OCI-M2 (cell line): Measurements from ENCODE around the gene COPG2.
"Not testable (repeated sequence)": the region's sequence is repeated elsewhere in the genome, so short reads cannot be mapped to it uniquely, and the experiment has no call there.

Experiments
- DNase-seq: peaks from one replicate; lab custom pipeline; 2025; ENCODE audit not compliant: unreplicated experiment; lab: John Stamatoyannopoulos, UW

COPG2 gene

DNA sequence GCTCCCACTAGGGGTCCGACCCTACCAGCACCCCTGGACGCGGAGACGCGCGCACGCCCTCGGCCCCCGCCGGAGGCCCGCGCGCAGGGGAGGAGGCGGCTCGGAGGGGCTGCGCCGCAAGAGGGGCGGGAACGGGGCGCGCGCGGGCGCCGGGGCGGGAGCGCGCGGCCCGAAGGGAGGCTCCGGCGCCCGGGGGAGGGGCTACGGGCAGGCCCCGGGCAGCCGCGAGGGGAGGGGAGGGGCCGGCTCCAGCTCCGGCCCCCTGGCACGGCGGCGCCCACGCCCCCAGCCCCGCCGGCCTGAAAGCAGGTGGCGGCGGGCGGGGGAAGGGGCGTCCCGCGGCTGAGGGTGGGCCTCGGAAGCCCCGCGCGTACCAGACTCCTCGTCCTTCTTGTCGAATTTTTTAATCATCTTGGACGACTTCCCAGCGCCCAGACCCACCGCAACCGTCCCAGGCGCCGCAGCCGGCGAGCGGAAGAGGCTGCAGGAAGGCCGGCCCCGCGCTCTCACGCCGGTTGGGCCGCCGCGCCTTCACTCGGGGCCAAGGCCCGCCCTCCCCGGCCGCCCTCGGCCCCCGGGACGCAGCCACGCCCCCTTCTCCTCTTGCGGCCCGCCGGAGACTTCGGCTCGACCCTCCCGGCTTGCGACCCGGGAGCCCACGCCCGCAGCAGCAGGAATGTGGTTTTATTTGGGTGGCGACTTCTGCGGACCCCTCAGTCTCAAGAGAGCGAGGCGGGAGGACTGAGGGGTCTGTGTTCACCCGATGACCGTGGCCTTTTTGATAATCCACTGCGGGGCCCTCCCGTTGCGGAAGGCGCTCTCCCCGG lies at the start of gene COPG2:
Gene COPG2, minus strand, starts transcription at position 491 of the 827 bp plus-strand sequence. Its CDS starts 80 bp downstream, at position 411.
- DNase-seq = peak; percentile 90

- DNase-seq = no peak
Measured at GRCh38 chr7:130712416-130712815, 43.9 kb upstream of the COPG2 start.

- DNase-seq = no peak
Measured at GRCh38 chr7:130708766-130709165, 40.2 kb upstream of the COPG2 start.

DNA sequence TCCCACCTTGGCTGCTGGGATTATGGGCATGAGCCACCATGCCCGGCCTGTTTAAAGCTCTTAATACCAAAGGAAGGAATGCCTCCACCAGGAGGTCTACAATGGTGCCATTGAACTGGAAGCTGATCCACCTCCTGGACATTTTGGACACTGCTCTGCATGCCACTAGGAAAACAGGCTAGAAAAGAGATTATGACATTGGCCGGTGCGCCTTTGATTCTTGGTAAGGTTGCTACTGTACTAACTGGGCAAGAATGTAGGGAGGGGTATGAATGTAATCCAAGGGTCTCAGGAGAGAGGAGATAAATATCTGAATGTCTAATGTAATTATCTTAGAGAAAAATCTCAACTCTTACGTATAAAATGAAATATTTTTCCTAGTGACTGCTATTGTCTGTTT lies 39.5 kb upstream of the COPG2 start:
- no peak for DNase-seq

GRCh38 chr7:130703851-130704250 lies 35.3 kb upstream of the COPG2 start:
- DNase-seq = no peak

DNA sequence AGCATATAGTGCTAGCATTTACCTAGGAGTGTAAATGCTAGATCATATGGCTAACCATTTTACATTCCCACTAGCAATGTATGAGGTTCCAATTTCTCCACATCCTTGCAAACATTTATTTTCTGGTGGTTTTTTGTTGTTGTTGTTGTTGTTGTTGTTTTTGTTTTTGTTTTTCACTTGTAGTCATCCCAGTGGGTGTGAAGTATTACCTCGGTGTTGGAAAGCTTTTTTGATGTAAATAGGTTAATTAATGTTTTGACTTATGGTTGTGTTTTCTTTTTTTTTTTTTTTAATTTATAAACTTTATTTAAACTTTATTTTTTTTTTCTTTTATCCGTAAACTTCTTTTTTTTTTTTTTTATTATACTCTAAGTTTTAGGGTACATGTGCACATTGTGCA lies 33.1 kb upstream of the COPG2 start:
- DNase-seq = no peak

DNA sequence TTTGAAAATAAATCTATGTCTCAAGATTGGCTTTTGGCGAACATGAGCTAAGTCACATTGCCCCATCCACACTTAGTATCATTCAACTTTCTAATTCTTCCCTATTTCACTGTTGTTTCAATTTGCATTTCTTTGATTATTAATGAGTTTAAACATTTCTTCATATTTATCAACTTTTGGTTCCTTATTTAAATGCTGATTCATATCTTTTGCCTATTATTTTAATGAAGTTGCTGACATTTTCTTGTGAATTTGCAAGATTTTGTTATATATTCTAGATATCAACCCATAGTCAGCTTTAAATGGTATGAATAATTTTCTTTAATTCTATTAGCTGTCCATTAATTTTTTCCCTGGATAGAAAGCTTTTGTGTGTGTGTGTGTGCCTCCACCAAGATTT lies 32.2 kb upstream of the COPG2 start:
- DNase-seq = no peak

- DNase-seq = no peak
Measured at GRCh38 chr7:130699686-130700085, 31.1 kb upstream of the COPG2 start.

- DNase-seq = no peak
Measured at GRCh38 chr7:130697820-130698219, 29.3 kb upstream of the COPG2 start.

- DNase-seq = no peak
Measured at GRCh38 chr7:130695840-130696239, 27.3 kb upstream of the COPG2 start.

GRCh38 chr7:130692396-130692795 lies 23.8 kb upstream of the COPG2 start:
- DNase-seq = not testable (repeated sequence)

- DNase-seq = no peak
Measured at GRCh38 chr7:130689683-130690082, 21.1 kb upstream of the COPG2 start.

DNA sequence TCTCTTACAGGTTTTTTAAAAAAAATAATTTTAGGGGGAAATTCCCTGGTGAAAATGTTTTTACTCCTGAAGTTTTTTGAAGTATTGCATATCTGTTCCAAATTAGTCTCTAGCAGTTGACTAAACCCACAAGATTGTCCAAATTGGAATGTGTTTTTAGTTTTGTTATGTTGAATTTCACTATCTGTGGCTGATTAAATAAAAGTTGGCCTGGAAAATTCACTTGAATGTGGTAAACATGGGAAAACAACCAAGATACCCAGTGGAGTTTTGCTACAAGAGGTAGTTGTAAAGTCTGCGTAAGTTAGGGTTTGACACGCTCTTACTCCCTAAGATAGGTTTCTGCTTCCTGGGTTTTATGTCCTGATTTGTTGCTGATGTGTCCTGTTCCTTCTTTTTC lies 14.5 kb upstream of the COPG2 start:
- DNase-seq = no peak

DNA sequence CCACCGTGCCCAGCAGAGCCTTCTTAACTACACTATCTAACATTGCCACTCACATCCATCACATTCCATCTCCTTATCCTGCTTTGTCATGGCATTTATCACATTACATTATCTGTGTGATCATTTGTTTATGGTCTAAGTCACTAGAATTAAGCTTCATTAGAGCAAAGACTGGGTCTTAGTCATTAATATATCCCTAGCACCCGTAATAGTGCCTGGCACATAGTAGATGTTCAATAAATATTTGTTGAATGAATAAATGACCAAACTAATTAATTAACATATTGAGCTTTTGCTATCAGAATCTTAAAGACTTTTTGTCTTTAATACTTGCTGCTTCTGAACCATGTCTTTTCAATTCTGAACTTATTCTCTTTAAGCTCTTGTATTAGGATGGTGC lies 5.9 kb upstream of the COPG2 start:
- DNase-seq = no peak

GRCh38 chr7:130673066-130673465 lies 4.5 kb upstream of the COPG2 start:
- DNase-seq = no peak

GRCh38 chr7:130672146-130672545 lies 3.6 kb upstream of the COPG2 start:
- no peak for DNase-seq

DNA sequence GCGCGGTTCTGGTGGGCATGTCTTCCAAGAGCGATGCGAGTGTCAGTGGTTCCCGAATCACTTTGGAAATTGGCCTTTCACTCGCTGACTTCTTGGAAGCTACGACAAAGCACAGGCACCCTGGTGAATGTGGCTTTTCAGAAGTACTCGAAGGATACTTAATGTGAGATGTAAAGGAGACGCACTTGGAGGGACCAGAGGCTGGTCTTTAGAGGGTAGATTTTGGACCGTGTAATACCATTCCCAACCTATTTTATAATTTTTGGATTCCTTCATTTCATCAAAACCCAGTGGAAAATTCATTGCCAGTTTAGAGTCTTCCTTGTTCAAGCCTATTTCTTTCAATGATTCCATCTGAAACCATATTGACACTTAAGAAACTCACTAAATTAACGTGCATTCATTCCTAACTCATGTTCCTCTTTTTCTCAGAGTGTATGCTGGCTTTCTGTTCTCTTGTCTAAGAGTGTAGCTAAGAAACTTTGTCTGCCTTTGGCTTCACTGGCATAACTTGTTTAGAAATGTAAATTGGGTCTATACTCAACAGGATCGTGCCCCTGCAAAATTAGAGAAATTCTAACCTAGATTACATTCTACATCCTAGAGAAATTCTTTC lies 645 bp upstream of the COPG2 start:
- peak; percentile 90 for DNase-seq

GRCh38 chr7:130667593-130668257 lies 823 bp downstream of the COPG2 start:
- no peak for DNase-seq

DNA sequence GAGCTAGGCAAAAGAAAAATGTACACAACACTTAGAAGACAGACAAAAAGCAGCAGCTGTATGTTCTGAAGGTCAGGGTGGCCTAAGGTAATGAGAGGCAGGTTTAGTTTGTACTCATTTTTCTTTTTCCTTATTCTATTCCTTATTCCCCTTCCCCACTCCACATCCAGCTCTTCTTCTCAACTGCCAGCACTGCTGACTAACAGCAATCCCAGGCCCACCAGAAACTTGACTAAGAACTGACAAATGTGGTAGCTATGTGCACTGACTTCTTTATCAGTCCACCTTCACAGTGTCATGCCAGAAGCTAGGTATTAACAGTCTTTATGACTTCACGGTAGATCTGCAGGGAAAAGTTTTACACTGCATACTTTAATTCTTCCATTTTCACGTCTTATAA lies 6.1 kb downstream of the COPG2 start:
- DNase-seq = no peak

DNA sequence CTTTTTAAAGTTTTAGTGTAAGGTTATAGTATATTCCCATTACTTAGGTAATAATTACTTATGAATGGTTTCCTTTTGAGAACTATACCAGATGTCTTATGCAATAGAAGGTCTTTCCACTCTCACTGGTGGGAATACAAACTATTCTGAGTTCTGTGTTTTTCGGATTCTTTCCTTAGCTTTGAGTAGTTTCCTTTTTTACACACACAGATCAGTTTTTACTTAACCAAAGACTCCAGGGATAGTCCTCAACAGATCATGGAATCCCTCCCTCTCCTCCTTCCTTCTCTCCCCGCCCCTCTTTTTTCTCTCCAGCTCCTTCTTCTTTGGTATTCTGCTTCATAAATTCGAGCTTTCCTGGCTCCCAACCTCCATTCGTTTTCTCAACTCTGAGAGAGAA lies 13.3 kb downstream of the COPG2 start:
- no peak for DNase-seq

DNA sequence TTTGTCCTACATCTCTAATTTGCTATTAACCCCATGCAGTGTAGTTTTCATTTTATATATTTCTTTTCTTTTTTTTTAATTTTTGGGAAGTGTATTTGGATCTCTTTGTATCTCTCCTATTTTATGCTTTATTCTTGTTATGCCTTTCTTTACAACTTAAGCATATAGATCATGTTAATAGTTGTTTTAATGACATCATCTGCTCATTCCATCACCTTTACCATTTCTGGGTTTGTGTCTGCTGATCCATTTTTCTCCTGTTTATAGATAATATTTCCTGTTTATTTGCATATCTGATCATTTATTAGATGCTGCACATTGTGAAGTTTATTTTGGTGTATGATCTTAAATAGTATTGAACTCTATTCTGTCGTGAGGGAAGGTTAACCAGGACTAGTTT lies 13.7 kb downstream of the COPG2 start:
- no peak for DNase-seq

- DNase-seq = no peak
Measured at GRCh38 chr7:130650611-130651120, 17.9 kb downstream of the COPG2 start.
